ENCODE measurements around the gene DMXL2.

GRCh38 chr15:51438526-51438925 lies 184.0 kb downstream of the DMXL2 start:
- no peak for TF ChIP-seq POLR2A (IDR thresholded peaks at IDR 0.05; ENCODE audit: low read length)
- TF ChIP-seq GATA1 (IDR thresholded peaks at IDR 0.05; ENCODE audit: low read depth, low read length), result no peak
